Thoracic aorta (tissue), 2 donors: ENCODE results near the gene FAM171A1. TPM values are rescaled to one million over a fixed set of nuclear protein-coding genes. Genes with fewer than 3 reads are reported as not detected.

ENCODE experiments used
- ATAC-seq: fragments of 150-250 bp; one replicate; pipeline ENCODE4 v1.8.0; 2017; ENCODE audit warnings: low read depth; ENCODE audit not compliant: insufficient number of reproducible peaks, low FRiP score
- DNase-seq: peaks from one replicate; pipeline ENCODE4 v3.0.0-alpha.2; 2020; ENCODE audit warnings: low spot score
- H3K27ac ChIP-seq, 2 donors: fragments of 200-600 bp; sonication (generic); 1 replicate in 1 of 2; 2 replicates in 1 of 2; pipeline ENCODE4 v1.5.1; 2016; ENCODE audit warnings: mild to moderate bottlenecking in 2 of 2, moderate library complexity in 2 of 2
- H3K27me3 ChIP-seq: fragments of 200-600 bp; sonication (generic); replicated peaks from 2 replicates; pipeline ENCODE4 v1.6.0; 2016; ENCODE audit warnings: mild to moderate bottlenecking; ENCODE audit not compliant: insufficient read depth
- H3K36me3 ChIP-seq: fragments of 200-600 bp; sonication (generic); one replicate; pipeline ENCODE4 v1.5.1; 2016
- H3K4me1 ChIP-seq, 2 donors: fragments of 200-600 bp; sonication (generic); 1 replicate in 1 of 2; 2 replicates in 1 of 2; pipeline versions ENCODE4 v1.5.1 to v1.6.0; 2016; ENCODE audit warnings: low read depth in 2 of 2, mild to moderate bottlenecking in 1 of 2; ENCODE audit not compliant: control insufficient read depth in 1 of 2
- H3K4me3 ChIP-seq: fragments of 200-600 bp; sonication (generic); 2 replicates; pipeline ENCODE4 v1.5.1; 2016; ENCODE audit warnings: mild to moderate bottlenecking
- H3K9me3 ChIP-seq: fragments of 200-600 bp; sonication (generic); 2 replicates; pipeline ENCODE4 v1.5.1; 2016
- total RNA-seq, 2 donors: library from RNA; depleted of rRNA; stranded (reverse); fragments of >200 nt; gene quantifications; one replicate each; pipeline versions ENCODE4 v1.1.0 to v1.2.3, GENCODE V29; 2016
- TF ChIP-seq, protein P1 (sequence below): fragments of 200-600 bp; sonication (generic); IDR thresholded peaks from one replicate; pipeline ENCODE4 v1.5.1; 2019; ENCODE audit warnings: antibody characterized with exemption

Gene FAM171A1
- total RNA-seq, 2 donors from 2014 or later = 14.8 to 28.7 TPM

DNA sequence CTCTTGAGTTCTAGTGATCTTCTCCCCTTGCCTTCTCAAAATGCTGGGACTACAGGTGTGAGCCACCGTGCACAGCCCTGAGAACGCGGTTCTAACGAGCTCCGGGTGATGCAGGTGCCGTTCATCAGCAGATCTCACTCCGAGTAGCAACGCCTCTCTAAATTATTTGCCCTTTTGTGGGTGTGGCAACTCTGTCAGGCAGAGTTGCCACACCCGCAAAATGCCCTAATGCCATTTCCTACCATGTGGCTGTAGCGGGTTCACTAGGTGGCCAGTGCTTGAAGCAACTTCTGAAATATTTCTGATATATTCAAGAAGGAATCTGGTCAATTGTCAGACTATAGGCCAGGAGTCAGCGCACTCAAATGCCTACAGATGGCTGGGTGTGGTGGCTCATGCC lies 139.7 kb downstream of the FAM171A1 start:
- TF ChIP-seq, protein P1, sequence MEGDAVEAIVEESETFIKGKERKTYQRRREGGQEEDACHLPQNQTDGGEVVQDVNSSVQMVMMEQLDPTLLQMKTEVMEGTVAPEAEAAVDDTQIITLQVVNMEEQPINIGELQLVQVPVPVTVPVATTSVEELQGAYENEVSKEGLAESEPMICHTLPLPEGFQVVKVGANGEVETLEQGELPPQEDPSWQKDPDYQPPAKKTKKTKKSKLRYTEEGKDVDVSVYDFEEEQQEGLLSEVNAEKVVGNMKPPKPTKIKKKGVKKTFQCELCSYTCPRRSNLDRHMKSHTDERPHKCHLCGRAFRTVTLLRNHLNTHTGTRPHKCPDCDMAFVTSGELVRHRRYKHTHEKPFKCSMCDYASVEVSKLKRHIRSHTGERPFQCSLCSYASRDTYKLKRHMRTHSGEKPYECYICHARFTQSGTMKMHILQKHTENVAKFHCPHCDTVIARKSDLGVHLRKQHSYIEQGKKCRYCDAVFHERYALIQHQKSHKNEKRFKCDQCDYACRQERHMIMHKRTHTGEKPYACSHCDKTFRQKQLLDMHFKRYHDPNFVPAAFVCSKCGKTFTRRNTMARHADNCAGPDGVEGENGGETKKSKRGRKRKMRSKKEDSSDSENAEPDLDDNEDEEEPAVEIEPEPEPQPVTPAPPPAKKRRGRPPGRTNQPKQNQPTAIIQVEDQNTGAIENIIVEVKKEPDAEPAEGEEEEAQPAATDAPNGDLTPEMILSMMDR = no peak
- H3K9me3 ChIP-seq = no peaks in the 10 kb centered on the region
- H3K36me3 ChIP-seq = no peaks in the 10 kb centered on the region
- no peaks in the 10 kb centered on the region for H3K27me3 ChIP-seq
- no peaks in the 10 kb centered on the region for H3K4me1 ChIP-seq
- H3K4me3 ChIP-seq = no peak overlapping the region
- H3K27ac ChIP-seq = no peak overlapping the region
- ATAC-seq = no peak
- no peak for DNase-seq

DNA sequence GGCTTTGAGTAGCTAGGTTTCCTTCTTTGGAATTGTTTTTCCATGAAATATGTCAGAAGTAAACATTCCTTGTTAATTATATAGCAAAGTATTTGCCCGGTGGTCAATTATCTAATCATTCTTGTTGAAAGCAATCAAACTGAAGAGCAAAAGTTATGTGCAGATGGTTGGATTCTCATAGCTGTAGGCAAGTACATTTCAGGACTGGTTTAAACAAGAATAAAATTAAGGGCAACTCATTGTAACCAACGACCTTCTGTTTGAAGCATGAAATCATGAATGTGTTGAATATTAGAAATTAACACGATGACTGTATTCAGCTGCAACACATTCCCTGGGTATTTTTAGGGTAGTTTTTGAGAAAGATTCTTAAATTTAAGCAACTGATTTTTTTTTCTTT lies 140.8 kb downstream of the FAM171A1 start:
- no peaks in the 10 kb centered on the region for H3K27me3 ChIP-seq
- DNase-seq = no peak
- H3K9me3 ChIP-seq = no peaks in the 10 kb centered on the region
- H3K4me3 ChIP-seq = no peak overlapping the region
- H3K4me1 ChIP-seq = no peaks in the 10 kb centered on the region
- no peaks in the 10 kb centered on the region for H3K36me3 ChIP-seq
- H3K27ac ChIP-seq = no peak overlapping the region
- ATAC-seq = no peak
- TF ChIP-seq, protein P1 = no peak

DNA sequence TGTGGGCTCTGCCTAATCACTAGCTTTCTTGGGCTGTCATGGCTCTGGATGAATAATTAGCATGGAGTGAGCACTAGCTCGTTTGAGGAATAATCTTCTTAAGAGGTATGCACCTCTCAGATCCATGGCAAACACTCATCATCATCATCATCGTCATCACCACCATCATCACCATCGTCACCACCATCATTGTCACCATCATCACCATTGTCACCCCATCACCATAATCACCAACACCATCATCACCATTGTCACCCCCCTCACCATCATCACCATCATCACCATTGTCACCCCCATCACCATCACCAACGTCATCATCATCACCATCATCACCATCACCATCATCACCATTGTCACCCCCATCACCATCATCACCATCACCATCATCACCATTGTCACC lies 141.8 kb downstream of the FAM171A1 start:
- DNase-seq (no peak), ATAC-seq (no peak)
- no peaks in the 10 kb centered on the region for H3K36me3 ChIP-seq
- H3K27ac ChIP-seq = no peak overlapping the region
- TF ChIP-seq, protein P1 = no peak
- no peaks in the 10 kb centered on the region for H3K9me3 ChIP-seq
- no peaks in the 10 kb centered on the region for H3K27me3 ChIP-seq
- H3K4me3 ChIP-seq = no peak overlapping the region
- H3K4me1 ChIP-seq = no peaks in the 10 kb centered on the region

DNA sequence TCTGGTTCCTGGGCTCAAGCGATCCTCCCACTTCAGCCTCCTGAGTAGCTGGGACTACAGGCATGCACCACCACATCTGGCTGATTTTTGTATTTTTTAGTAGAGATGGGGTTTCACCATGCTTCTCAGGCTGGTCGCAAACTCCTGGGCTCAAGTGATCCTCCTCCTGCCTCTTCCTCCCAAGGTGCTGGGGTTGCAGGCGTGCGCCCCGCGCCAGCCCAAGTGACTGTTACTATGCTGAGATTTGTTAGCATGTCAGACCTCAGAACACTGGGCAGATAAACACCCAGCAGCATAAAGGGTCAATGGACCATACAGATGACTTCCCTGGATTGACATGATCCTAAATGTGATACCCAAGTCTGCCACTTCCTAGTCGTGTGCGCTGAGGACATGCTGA lies 142.7 kb downstream of the FAM171A1 start:
- Histone ChIP-seq H3K27me3 (no peaks in the 10 kb centered on the region), H3K4me1 (no peaks in the 10 kb centered on the region), H3K9me3 (no peaks in the 10 kb centered on the region), H3K36me3 (no peaks in the 10 kb centered on the region), H3K4me3 (no peak overlapping the region), H3K27ac (no peak overlapping the region)
- TF ChIP-seq, protein P1 = no peak
- DNase-seq = no peak
- no peak for ATAC-seq

DNA sequence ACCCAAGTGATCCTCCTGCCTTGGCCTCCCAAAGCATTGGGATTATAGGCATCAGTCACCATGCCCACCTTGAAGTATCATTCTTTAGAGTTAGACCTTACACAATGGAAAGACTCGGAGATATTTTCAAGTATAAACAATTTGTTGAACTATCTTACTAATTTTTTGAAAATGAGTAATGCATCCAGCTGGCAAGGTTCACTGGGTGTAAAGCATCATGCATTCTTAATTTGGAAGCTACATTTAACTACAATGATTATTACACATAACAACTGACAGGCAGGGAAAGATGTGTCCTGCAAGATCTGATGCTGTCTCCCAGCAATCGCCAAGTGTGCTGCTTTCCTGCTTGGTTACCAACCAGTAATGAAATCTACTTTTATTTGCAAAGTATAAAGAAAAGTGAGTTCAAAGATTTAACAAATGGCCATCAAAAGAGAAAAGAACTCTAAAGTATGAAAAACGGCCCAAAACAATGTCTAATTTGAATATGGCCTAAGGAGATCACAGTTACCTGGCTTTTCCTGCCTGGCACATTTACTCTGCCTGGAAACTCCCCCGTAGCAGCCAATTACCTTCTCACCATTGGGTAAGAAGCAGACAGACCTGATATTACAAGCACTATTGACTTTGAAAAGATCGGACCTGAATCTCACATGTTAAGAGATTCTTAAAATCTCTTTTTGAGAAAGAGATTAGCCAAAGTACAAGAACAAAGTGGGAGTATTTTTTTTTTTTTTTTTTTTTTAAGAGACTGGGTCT lies 143.3 kb downstream of the FAM171A1 start:
- no peaks in the 10 kb centered on the region for H3K4me1 ChIP-seq
- DNase-seq (no peak), ATAC-seq (no peak)
- TF ChIP-seq, protein P1 = no peak
- H3K27ac ChIP-seq = no peak overlapping the region
- H3K27me3 ChIP-seq = no peaks in the 10 kb centered on the region
- no peak overlapping the region for H3K4me3 ChIP-seq
- no peaks in the 10 kb centered on the region for H3K36me3 ChIP-seq
- no peaks in the 10 kb centered on the region for H3K9me3 ChIP-seq
